Hypothalamus (tissue), 51 donors: ENCODE data around the gene SQSTM1.

Experiments
- DNase-seq, 51 donors: peaks; one replicate each; lab custom pipeline; 2025; lab: John Stamatoyannopoulos, UW

SQSTM1 gene

DNA sequence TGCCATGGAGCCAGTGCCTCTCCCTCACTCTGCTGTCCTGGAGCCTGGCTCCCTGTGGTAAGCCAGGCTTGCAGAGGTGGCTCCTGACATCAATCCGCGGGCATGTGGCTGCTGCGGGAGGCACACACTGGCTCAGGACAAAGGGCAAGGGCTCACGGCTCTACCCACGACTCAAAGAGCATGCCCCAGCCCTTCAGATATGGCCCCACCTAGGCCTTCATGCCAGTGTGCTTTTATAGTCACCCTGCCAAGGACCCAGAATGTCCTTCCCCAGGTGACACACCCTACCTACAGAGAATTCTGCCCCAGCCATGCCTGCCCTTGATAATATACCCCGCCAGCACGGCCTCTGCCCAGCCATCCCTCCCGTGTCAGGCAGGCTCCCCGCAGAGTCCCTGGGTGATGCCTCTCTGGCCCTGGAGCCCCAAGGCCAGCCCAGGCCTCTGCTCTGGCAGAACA lies 15.6 kb upstream of the SQSTM1 start:
- DNase-seq = peak in 1 of 51 donors; percentile 42

DNA sequence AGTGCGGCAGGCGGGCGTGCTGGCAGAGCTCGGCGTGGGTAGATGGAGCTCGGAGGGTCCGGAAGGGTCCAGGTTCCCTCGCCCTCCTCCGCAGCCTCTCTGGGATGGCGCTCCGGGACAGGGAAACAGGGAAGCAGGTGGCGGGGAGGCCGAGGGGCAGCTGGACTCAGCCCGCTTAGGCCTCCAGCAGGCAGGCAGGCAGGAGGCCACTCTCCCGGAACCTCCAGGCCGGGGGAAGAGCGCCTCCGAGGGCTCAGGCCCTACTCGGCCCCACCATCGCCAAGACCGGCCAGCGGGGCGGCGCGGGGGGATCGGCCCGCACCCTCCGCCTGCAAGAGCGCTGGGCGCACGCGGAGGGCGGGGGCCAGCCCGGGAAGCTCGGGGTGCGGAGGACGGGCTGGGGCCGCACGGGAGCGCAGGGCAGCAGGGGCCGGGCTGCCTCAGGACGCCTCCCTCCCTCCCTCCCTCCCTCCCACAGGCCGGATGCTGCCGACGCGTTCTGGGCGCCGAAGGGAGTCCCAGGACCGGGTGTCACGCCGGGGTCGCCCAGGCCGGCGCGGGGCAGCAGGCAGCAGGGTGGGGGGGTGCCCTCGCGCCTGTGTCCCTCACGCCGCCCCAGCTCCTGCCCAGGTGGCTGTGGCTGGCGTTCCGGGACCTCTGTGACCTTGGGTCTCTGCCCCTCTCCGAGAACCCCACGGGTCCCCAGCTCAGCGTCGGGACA lies 15.0 kb upstream of the SQSTM1 start:
- DNase-seq = peak in 13 of 51 donors; percentile 27 to 67 (median 44)

DNA sequence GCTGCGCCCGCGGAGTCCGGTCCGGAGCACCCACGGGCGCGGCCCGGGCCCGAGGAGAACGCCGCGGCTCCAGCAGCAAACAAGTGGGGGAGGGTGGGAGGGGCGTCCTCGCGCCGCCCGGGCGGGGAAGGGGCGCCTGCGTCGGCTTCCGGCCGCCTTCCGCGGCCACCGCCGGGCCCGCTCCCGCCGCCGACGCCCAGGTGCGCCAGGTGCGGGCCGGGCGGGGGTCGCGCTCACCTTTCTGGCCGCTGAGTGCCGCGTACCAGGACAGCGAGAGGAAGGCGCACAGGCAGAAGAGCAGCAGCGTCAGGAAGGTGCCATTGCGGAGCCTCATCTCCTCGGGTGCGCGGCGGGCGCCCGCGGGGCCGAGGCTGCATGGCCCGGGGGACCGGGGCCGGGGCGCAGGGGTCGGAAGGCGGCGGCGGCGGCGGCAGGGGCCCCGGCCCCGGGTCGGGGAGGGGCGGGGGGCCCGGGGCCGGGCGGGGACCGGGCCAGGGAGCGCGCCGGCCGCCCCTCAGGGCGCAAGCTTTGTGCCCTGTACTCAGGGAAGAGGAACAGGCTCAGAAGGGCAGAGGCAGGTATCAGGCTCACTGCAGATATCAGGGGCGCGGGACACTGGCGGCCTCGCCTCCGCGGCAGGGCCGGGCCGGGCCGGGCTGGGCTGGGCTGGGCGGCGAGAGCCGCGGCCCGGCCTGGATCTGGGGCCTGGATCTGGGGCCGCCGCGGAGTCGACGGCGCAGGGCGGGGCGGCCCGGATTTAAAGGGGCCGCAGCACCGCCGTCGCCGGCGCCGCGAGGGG lies 14.3 kb upstream of the SQSTM1 start, which contains the start of gene MGAT4B:
Gene MGAT4B, minus strand, starts transcription at position 617 of the 799 bp plus-strand sequence. Its CDS starts 283 bp downstream, at position 334.
- peak in 39 of 51 donors; percentile 26 to 82 (median 55) for DNase-seq

GRCh38 chr5:179812135-179812825 lies 8.4 kb upstream of the SQSTM1 start:
- DNase-seq = no peak

DNA sequence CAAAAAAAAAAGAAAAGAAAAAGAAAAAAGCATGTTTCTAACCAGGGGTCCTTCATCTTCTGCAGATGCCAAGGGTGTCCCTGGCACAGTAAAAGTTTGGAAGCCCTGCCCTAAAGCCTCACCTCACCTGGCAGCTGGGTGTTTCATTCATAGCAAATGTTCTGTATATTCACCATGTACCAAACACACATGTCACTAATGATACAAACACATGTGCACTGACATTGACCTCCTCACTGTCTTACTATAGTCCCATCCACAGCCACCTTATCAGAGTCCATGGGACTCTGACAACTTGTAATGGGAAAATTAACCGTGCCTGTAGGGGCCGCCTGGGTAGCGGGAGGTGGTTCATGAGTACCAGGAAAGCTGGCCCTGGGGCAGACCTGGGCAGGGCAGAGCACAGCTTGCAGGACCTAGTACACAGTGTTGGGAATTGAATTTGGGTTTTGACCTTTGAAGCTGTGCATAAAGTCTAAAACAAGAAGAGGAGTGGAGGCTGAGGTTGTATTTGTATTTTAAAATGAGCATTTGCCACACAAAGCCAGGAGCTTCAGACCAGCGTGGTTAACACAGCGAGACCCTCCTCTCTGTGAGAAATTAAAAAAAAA lies 7.6 kb upstream of the SQSTM1 start:
- no peak for DNase-seq

- no peak for DNase-seq
Measured at GRCh38 chr5:179814090-179814489, 6.6 kb upstream of the SQSTM1 start.

DNA sequence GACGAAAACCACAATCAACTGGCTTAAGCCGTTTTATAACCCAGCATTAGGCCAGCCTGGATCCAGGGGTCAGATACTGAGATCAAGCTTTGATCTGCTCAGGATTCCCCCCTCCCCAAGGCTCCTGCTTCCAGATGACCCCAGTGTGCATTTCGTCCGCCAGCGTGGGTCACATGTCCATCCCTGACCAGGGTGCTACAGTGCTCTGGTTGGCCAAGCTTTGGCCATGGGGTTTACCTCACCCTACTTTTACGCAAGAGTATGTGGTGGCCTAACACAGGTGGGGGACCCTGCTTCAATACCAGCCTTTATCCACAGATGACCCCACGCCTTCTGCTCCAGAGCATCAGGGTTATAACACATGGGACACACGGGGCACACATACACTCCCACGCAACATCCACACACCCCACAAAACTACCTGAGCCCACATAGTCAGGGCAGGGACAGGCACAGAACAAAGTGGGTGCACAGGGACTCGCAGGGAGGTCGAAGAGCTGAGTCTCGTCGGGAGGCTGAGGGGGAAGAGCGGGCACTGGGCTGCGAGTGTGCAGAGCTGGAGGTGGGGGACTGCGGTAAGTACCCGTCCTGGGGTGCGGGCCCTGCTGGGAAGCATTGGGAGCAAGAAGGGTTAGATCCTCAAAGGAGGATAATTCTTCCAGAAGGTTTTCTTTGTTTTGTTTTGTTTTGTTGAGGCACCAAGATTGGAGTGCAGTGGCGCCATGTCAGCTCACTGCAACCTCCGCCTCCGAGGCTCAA lies 5.0 kb upstream of the SQSTM1 start:
- DNase-seq = no peak

DNA sequence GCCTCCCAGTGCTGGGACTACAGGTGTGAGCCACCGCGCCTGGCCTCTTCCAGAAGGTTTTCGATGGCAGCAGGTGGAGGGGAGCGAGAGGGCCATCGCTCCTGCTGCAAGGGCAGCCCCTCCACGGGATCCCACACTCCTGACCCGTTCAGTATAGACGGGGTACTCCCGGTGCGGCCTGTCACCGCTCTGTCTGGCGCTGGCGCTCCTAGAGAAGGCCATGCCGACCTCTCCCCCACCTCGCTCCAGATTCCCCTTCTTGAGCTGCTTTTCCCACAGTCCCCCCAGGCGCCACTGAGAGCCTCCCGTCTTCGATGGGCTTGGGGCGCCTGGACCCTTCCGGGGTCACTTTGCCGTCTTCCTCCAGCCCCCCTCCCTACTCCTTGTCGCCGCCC lies 4.3 kb upstream of the SQSTM1 start:
- DNase-seq = no peak

DNA sequence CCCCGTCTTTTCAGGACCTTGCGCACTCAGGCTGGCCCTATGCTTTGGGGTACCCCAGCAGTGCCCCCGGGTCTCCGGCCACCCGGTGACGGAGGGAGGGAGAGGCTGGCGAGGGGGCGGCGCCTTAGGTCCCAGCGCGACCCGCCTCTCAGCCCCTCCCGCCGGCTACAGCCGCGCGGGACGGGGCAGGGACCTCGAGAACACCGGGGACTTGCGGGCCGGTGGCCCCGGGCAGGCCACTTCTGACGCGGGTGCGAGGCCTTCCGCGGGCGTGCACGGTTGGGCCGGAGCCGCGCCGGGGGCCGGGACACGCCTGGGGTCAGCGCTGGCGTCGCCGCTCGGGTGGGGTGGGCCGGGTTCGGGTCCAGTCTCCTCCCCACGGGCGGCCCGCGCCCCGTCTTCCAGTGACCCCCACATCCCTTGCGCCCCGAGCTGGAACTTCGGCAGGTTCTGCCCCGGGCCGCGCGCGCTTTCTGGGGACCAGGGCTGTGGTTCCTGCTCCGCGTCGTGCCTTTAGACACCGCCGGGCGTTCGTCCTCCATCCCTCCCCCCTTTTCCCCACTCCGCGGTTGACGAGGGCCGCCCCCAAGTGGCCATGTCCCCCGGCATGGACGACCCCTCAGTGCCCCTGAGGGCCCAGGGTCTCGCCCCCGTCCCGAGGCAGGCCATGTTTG lies 3.8 kb upstream of the SQSTM1 start:
- DNase-seq = peak in 5 of 51 donors; percentile 21 to 48 (median 37)

- DNase-seq = peak in 1 of 51 donors; percentile 48
Measured at GRCh38 chr5:179817470-179817840, 3.2 kb upstream of the SQSTM1 start.

DNA sequence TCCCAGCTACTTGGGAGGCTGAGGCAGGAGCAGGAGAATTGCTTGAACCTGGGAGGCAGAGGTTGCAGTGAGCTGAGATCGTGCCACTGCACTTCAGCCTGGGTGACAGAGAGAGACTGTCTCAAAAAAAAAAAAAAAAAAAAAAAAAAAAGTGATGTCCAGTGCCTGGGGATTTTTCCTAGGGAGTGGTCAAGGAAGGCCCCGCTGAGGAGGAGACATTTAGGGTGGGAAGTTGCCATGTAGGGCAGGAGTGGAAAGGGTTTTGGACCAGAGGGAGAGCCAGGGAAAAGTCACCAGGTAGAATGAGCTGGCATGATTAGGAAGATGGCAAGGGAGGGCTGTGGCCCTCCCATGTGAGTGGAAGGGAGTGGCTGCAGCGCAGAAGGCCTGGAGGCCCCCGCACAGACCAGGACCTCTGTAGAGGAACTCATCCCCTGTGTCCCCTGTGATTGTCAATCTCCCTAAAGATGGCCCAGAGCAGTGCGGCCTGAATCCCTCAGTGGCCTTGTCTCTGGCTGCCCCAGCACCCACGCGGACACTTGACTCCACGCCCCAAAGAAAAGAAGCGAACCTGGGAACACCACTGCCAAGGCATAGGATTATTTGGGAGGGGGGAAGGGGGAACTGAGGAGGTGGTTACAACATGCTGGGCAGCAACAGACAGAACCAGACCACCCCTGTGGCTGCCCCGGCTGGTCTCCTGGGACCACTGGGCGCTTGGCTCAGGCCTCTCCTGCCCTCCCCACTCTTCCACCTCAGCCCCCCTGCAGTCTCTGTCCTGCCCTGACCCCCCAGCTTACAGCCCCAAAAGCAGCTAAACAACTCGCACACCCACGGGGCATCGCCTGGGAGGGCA lies 2.6 kb upstream of the SQSTM1 start:
- DNase-seq = peak in 1 of 51 donors; percentile 50

GRCh38 chr5:179818746-179819295 lies 1.9 kb upstream of the SQSTM1 start:
- DNase-seq = peak; percentile 65 to 96 (median 91)

GRCh38 chr5:179819296-179820126 lies 1.2 kb upstream of the SQSTM1 start:
- DNase-seq = peak in 47 of 51 donors; percentile 45 to 89 (median 72)

GRCh38 chr5:179820127-179820482 lies 600 bp upstream of the SQSTM1 start:
- DNase-seq = peak in 5 of 51 donors; percentile 48 to 63 (median 58)

GRCh38 chr5:179821298-179822058 lies 773 bp downstream of the SQSTM1 start:
- peak; percentile 26 to 94 (median 82) for DNase-seq

- DNase-seq = no peak
Measured at GRCh38 chr5:179822059-179822432, 1.3 kb downstream of the SQSTM1 start.
